HG03039 (cell line): ENCODE measurements around the gene PHPT1.

Source experiments
- ATAC-seq: cut with Tn5 transposase; IDR thresholded peaks from one replicate; pipeline ENCODE4 v1.9.1; 2021; ENCODE audit warnings: mild to moderate bottlenecking, moderate library complexity; ENCODE audit not compliant: unreplicated experiment

PHPT1 gene

DNA sequence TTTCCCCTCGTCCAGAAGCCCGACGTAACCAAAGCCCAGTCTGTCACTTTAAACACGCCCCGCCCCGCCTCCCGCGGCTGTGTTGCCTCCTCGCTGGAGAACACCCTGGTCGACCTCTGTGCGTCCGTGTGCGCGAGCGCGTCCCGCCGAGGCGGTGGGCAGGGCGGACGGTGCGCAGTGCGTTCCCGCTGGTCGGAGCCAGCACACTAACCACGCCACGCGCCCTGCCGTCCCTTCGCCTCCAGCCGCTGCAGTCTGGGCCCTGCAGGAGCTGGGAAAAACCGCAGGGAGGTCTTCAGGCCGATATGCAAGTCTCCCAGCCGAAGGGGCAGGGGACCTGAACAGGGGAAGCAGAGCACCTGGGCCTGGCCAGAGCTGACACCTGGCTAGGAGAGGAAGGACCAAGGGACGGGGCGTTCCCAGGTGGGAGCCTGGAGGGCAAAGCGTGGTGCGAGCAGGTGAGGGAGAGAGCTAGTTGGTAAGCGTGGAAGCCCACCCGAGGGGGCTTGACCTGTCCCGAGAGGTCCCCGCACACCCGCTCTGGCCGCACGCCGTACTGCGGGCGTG, 1.3 kb upstream of the PHPT1 start:
- no peak for ATAC-seq

DNA sequence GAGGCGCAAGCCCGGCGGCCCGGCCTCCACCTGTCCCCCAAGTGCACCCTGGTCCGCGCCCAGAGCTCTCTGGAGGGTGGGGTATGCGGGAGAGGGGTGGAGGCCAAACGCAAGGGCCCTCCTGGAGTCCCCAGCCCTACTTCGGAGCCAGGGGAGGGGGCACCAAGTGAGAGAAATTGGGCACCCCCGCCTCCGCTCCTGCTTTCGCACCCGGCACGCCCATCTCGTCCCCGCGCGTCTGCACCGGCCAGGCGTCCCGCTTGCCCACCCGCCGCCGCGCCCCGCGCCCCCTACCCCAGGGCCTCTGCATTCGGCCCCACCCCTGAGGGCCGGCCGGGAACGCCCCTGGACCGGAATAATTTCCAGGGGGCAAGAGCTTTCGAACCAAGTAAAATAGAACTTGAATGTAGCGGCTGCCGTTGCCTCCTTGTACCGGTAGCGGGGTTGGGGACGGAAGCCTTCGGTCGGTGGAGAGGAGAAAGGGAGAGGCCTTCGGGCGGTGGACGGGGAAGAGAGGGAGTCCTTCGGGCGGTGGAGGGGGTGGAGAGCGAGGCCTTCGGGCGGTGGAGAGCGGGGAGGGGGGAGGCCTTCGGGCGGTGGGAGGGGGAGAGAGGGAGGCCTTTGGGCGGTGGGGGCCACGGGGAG, 694 bp upstream of the PHPT1 start:
- ATAC-seq, result no peak

DNA sequence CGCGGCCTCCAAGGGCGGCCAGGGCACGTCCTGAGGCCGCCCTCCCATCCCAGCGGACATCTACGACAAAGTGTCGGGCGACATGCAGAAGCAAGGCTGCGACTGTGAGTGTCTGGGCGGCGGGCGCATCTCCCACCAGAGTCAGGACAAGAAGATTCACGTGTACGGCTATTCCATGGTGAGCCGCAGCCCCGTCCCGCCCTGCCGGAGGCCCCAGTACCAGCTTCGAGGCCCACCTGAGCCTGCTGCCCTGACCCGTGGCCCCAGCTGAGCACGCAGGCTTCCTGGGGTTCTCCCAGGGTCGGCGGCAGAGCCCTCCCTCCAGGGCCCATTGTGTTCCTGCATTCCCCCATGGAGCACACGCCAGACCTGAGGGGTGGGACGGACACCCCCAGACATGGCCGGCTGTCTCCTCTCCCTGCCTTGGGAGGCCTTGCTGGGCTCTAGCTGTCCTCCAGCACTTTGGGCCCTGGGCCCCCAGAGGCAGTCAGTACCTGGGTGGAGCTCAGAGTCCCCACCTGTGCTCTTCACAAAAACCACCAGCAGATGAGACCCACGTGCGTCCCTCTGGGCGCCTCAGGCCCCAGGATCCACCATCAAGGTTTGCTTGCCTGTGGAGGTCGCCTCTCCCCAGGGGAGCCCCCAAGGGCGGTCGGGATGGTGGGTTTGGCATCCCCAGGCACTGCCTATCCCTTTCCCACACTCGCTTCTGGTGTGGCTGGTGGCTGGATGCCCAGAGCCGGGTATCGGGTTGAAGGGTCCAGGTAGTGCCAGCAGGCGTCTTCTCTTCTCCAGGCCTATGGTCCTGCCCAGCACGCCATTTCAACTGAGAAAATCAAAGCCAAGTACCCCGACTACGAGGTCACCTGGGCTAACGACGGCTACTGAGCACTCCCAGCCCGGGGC, 1.0 kb downstream of the PHPT1 start:
- no peak for ATAC-seq

DNA sequence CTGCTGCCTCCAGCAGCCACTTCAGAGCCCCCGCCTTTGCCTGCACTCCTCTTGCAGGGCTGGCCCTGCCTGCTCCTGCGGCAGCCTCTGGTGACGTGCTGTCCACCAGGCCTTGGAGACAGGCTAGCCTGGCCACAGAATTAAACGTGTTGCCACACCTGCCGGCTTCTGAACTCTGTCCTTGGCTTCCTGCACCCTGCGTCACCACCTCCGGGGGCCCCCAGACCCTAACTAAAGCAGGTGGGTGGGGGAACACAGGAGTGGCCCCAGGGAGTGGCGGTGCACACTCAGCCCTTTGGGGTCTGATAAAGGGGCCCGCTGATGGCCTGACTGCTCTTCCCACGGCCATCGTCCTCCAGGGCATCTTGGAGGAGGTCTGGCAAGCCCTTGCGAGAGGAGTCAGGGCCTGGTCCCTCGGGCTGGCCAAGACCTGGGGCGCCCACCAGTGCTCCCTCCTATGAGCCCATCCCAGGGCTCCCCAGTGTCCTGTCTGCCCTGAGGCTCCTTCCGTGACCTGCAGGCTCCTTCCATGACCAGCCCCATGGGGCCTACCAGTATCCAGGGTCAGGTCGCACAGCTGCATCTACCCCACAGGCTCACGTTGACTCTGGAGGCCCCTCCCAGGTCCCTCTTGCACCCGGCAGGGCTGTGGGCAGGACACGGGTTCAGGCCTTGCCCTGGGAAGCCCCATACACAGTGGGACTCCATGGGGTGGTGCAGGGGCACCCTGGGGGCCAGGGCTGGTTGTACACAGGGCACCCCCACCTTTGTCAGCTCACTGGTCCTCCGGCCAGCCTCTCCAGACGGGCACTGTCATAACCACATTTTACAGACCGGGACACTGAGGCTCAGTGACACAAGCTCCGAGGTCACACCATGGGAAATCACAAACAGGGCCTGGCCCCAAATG, 1.9 kb downstream of the PHPT1 start:
- ATAC-seq, result no peak

DNA sequence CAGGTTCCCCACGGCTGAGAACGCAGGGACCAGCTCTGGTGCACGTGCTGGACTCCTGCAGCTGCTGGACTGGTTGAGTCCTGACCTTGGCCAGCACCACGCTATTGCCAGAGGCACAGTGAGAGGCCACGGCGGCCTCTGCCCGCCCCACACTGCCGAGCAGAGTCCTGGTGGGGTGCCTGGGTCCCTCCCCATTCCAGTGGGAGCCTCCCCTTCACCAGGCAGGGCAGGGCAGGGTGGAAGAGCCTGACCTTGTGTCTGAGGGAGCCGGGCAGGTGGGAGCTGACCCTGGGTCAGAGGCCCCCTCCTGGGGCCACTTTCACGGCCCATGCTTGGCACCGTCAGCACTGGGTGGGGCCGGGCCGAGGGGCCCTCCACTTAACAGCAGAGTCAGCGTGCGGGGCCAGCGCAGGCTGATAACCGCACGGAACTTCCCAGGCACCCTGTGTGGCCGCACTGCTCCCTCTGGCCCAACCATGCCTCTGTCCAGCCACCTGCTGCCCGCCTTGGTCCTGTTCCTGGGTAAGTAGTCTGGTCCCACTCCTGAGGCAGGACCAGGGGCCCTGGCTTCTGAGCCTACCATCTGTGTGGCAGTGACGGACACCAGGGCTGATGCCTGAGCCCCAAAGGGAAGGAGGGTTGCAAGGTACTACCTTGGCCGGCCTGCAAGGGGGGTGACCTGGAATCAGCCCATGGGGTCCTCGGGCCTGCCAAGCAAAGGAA, 2.9 kb downstream of the PHPT1 start, which contains the start of gene MAMDC4:
MAMDC4 (plus strand) TSS at position 406 of the 723 bp plus-strand sequence; CDS start at position 477, 71 bp downstream.
- ATAC-seq, result no peak

DNA sequence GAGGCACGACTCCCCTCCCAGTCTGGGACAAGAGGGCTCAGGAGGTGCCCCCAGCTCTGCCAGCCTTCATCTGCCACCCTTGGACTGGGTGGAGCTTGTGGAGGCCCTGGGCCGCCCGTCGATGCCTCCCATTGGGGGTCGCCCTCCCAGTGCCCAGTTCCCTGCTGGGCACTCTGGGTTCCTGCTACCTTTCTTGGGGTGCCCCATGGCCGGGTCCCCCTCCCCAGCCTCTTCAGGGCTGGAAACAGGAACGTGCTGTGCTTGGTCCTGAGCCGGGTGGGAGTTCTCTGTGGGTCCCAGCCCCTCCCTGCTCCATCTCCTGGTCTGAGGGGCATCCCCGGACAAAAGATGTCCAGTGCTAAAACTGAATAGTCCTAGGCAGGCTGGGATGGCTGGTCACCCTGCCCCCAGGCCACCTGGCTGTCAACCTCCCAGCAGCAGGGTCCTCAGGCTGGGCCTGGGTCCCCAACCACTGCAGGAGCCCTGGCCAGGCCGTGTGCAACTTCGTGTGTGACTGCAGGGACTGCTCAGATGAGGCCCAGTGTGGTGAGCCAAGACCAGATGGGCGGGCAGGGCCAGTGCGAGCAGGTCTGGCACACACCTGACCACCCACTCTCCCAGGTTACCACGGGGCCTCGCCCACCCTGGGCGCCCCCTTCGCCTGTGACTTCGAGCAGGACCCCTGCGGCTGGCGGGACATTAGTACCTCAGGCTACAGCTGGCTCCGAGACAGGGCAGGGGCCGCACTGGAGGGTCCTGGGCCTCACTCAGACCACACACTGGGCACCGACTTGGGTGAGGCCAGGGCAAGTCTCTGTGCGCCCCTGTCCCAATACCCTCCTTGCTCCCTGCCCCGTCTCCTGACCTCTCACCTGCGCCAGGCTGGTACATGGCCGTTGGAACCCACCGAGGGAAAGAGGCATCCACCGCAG, 3.7 kb downstream of the PHPT1 start:
- no peak for ATAC-seq

DNA sequence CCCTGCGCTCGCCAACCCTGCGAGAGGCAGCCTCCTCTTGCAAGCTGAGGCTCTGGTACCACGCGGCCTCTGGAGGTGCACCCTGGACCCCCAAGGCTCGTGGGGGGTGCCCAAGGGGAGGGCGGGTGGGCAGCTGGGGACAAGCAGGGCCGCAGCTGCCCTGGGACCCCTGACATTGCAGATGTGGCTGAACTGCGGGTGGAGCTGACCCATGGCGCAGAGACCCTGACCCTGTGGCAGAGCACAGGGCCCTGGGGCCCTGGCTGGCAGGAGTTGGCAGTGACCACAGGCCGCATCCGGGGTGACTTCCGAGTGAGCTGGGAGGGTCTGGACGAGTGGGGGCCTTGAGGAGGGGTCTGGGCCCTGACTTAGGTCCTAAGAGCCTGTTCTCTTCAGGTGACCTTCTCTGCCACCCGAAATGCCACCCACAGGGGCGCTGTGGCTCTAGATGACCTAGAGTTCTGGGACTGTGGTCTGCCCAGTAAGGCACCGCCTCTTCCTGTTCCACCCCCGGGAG, 4.4 kb downstream of the PHPT1 start:
- ATAC-seq, result no peak

DNA sequence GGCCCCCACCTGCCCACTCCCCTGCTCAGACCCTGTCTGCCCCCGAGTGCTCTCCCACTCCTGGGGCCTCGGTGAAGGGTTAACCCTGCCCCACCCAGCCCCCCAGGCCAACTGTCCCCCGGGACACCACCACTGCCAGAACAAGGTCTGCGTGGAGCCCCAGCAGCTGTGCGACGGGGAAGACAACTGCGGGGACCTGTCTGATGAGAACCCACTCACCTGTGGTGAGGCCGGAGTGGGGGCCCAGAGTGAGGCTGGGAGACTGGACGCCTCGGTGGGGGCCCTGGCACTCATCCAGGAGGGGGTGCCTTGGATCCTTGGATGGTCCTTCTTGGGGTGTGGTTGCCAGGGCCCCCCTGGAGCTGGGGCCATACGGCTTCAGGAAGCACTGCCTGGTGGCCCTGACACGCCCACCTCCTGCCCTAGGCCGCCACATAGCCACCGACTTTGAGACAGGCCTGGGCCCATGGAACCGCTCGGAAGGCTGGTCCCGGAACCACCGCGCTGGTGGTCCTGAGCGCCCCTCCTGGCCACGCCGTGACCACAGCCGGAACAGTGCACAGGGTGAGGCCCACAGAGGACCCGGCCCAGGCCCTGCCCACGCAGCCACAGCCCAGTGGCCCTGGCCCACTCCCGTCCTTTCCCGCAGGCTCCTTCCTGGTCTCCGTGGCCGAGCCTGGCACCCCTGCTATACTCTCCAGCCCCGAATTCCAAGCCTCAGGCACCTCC, 5.1 kb downstream of the PHPT1 start:
- no peak for ATAC-seq

DNA sequence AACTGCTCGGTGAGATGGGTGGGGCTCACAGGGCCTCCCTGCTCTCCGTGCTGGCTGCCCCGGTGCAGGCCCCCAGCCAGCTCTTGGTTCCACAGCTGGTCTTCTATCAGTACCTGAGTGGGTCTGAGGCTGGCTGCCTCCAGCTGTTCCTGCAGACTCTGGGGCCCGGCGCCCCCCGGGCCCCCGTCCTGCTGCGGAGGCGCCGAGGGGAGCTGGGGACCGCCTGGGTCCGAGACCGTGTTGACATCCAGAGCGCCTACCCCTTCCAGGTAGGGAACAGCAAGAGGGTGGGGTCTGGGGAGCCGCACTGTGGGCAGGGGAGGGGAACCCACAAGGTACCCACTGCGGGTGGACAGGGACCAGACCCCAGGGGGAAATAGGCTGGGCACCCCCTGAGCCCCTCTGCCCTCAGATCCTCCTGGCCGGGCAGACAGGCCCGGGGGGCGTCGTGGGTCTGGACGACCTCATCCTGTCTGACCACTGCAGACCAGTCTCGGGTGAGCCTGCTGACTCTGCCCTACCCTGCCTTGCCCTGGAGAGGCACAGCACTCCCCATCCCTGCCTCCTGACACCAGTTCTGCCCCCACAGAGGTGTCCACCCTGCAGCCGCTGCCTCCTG, 5.7 kb downstream of the PHPT1 start:
- no peak for ATAC-seq

DNA sequence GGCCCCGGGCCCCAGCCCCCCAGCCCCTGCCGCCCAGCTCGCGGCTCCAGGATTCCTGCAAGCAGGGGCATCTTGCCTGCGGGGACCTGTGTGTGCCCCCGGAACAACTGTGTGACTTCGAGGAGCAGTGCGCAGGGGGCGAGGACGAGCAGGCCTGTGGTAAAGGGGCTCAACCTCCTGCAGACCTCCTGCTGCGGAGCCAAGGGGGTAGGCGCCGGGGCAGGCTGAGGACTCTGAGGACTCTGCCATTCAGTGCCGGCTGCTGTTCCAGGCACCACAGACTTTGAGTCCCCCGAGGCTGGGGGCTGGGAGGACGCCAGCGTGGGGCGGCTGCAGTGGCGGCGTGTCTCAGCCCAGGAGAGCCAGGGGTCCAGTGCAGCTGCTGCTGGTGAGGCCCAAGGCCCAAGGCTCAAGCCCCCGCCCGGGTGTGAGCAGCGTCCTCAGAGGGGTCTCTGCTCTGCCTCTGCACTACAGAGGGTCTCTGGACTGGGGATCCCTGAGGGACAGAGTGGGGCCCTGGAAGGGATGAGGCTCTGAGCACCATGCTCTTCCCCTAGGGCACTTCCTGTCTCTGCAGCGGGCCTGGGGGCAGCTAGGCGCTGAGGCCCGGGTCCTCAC, 6.4 kb downstream of the PHPT1 start:
- no peak for ATAC-seq

DNA sequence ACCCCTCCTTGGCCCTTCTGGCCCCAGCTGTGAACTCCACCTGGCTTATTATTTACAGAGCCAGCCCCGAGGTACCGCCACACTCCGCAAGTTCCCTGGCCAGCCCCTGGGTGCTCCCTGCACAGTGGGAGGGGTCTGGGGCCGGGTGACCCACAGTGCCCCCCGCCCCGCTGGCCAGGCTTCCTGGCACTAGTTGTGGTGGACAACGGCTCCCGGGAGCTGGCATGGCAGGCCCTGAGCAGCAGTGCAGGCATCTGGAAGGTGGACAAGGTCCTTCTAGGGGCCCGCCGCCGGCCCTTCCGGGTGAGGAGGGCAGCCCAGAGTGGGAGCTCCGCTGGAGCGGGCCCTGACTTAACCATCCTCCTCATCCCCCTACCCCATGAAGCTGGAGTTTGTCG, 6.9 kb downstream of the PHPT1 start:
- no peak for ATAC-seq

DNA sequence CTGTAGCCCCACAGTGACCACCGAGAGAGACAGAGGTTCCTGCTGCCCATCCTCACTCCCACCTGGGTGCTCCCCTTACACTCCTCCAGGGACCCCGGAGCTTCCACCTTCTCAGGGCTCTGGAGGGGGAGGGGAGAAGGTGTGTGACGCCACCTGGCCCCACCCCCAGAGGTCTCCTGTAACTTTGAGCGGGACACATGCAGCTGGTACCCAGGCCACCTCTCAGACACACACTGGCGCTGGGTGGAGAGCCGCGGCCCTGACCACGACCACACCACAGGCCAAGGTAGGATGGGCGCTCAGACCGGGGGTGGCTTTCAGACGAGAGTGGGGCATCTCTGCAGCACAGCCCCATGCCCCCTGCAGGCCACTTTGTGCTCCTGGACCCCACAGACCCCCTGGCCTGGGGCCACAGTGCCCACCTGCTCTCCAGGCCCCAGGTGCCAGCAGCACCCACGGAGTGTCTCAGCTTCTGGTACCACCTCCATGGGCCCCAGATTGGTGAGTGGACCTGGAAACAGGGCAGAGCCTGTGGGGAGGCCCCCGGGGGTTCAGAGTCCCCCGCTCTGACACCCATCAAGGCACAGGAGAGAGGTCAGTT, 7.4 kb downstream of the PHPT1 start:
- ATAC-seq, result no peak

DNA sequence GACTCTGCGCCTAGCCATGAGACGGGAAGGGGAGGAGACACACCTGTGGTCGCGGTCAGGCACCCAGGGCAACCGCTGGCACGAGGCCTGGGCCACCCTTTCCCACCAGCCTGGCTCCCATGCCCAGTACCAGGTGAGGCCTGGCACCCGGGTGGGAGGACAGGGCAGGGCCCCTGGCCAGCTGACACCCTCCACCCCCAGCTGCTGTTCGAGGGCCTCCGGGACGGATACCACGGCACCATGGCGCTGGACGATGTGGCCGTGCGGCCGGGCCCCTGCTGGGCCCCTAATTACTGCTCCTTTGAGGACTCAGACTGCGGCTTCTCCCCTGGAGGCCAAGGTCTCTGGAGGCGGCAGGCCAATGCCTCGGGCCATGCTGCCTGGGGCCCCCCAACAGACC, 8.0 kb downstream of the PHPT1 start:
- ATAC-seq, result no peak

DNA sequence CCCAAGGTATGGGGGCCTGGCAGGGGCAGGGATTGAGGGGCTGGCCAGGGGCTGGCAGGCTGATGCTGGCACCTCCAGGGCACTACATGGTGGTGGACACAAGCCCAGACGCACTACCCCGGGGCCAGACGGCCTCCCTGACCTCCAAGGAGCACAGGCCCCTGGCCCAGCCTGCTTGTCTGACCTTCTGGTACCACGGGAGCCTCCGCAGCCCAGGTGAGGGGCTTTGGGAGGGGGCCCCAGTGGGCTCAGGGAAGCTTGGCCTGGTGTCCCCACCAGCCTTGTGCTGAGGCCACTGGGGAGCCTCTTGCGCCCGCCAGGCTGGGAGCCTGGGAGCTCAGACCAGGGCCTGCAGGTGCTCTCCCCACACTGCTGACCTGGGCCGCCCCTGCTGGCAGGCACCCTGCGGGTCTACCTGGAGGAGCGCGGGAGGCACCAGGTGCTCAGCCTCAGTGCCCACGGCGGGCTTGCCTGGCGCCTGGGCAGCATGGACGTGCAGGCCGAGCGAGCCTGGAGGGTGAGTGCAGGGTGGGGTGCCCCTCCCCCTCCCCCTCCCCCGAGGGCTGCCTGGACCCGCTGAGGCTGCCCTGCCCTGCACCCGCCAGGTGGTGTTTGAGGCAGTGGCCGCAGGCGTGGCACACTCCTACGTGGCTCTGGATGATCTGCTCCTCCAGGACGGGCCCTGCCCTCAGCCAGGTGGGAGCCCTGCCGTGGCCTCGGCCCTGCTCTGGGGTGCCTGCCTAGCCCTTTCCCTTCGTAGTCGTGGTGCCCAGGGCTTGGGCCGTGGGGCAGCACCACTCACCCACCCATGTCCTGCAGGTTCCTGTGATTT, 8.6 kb downstream of the PHPT1 start:
- ATAC-seq, result no peak

DNA sequence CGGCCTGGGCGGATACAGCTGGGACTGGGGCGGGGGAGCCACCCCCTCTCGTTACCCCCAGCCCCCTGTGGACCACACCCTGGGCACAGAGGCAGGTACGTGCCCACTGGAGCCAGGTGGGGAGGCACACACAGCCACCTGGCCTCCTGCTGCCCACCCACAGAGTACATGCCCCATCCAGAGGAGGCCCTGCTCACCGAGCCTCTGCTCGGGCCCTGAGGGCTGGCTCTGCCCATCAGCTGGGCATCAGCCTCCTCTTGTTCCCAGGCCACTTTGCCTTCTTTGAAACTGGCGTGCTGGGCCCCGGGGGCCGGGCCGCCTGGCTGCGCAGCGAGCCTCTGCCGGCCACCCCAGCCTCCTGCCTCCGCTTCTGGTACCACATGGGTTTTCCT, 9.2 kb downstream of the PHPT1 start:
- no peak for ATAC-seq
